CD4-positive, alpha-beta T cell treated with Interleukin-2 at 100 ng/mL for 4 hours (primary cell): ENCODE results near the gene FOXJ1.

ENCODE experiments used
- DNase-seq: peaks from one replicate; pipeline ENCODE4 v3.0.0-alpha.2; 2020; ENCODE audit warnings: low spot score

Gene FOXJ1

GRCh38 chr17:76091526-76092286 lies 49.3 kb downstream of the FOXJ1 start:
- DNase-seq, result no peak

- no peak for DNase-seq
Measured at GRCh38 chr17:76090517-76091129, 50.4 kb downstream of the FOXJ1 start.

- DNase-seq, result no peak
Measured at GRCh38 chr17:76089680-76090516, 51.1 kb downstream of the FOXJ1 start.

DNA sequence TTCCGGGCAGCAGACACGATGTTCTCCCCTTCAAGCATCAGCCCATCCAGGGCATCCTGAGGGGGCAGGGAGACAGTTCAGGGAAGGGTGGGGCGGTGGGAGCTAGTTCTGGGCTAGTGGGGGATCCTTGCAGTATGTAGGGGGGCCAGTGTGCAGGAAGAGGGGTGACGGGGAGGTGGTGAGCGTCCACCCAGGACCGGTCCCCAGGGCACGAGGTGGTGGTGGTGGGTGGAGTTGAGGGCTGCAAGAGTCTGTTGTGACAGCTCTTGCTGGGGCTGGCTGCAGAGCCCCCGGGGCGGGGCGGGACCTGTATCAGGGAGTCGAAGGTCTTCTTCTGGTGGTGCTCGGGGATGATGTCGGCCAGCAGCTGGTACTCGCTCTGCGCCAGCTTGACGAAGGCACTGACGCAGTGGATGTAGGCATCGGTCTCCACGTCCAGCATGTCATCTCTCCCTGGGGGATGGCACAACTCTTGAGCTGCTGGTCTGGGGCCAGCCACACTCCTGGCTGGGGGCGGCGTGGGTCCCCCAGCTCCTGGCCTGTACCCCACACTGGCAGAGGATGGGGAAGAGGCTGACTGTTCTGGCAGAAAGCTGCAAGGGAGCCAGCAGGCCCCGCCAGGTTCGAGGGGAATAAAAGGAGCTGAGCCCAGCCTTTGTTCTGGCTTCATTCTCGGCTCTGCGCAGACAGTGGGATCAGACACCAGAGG lies 52.0 kb downstream of the FOXJ1 start:
- DNase-seq, result no peak

DNA sequence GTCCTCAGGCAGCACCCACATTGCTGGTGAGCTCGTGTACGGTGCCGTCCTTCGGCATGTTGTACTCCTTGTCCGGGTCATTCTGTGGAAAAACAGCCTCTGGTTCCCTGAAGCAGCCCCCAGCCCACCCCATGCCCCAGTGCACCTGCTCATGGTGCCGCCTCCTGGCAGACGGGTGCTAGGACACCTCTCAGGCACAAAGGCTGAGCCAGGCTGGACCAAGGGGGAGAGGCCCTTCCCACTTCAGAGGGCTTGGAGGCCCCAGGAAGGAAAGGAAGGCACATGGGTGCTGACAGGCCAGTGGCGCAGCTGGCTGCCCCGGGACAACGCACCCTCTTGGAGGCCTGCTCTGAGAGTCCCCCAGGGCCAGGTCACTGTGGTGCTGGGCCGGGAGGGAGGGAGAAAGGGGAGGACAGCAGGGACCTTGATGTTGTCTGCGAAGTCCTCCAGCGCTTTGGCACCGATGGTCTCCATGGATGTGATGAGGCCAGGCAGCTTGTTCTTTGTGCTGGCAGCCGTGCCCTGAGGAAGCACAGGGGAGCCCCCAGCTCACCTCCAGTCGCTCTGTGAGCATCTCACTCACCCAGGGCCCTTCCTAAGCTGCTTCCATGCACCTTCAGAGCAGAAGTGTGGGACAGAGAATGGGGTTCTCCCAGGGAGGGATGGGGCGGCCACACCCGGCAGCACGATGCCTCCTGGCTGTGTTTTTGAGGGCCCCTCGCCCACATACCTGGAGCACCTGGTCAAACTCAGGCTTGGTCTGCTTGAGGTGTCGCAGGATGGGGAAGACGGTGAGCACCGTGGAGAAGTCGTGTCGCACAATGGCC lies 52.8 kb downstream of the FOXJ1 start:
- DNase-seq, result no peak

- no peak for DNase-seq
Measured at GRCh38 chr17:76087531-76087930, 53.5 kb downstream of the FOXJ1 start.

DNA sequence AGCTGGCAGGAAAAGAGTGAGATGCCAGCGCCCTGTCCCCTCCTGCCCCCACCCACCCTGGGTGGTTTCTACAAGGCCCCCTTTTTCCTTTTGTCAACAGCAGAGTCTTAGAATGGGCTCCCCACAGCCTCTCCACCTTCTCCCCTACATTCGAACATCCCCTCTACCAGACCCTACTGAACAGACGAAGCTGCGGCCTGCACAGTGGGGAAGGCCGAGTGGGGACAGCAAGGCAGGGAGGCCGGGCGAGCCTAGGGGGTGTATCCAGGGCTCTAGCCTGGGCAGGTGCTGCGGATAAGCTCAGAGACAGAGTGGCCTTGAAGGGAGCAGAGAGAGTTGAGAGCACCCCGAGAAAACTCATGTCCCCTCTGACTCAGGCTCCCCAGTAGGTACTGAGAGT lies 54.7 kb downstream of the FOXJ1 start:
- DNase-seq, result no peak
